OCI-LY1 (cell line): ENCODE measurements around the gene GIMD1.

Experiments
- H2AFZ ChIP-seq: fragments of 200-600 bp; sonication (generic), shearing (Covaris generic); 2 replicates; pipeline ENCODE4 v1.6.0; 2014; ENCODE audit warnings: antibody characterized with exemption, mild to moderate bottlenecking, low read length
- H3F3A ChIP-seq: fragments of 200-600 bp; sonication (generic), shearing (Covaris generic); 2 replicates; pipeline ENCODE4 v1.6.0; 2014; ENCODE audit warnings: mild to moderate bottlenecking, antibody characterized with exemption, low read length, moderate library complexity; ENCODE audit not compliant: insufficient read depth
- H3K27ac ChIP-seq: fragments of 200-600 bp; sonication (generic); 2 replicates; pipeline ENCODE4 v1.5.1; 2014; ENCODE audit warnings: low read length, mixed run types, mild to moderate bottlenecking, low read depth; ENCODE audit not compliant: poor library complexity, severe bottlenecking
- H3K27me3 ChIP-seq: fragments of 200-600 bp; sonication (generic); 2 replicates; pipeline ENCODE4 v1.6.0; 2014; ENCODE audit warnings: antibody characterized with exemption, mild to moderate bottlenecking, low read length, moderate library complexity; ENCODE audit not compliant: insufficient read depth
- H3K36me3 ChIP-seq: fragments of 200-600 bp; sonication (generic); 2 replicates; pipeline ENCODE4 v1.6.1; 2014; ENCODE audit warnings: mild to moderate bottlenecking, antibody characterized with exemption, low read length, moderate library complexity, mixed read lengths; ENCODE audit not compliant: insufficient read depth
- H3K4me1 ChIP-seq: fragments of 200-600 bp; sonication (generic); 2 replicates; pipeline ENCODE4 v1.5.1; 2014; ENCODE audit warnings: mild to moderate bottlenecking, low read length, moderate library complexity; ENCODE audit not compliant: insufficient read depth, severe bottlenecking
- H3K4me2 ChIP-seq: fragments of 200-600 bp; sonication (generic), shearing (Covaris generic); 2 replicates; pipeline ENCODE4 v1.6.1; 2014; ENCODE audit warnings: low read length
- H3K4me3 ChIP-seq: fragments of 200-600 bp; sonication (generic); 2 replicates; pipeline ENCODE4 v1.5.1; 2014; ENCODE audit warnings: low read length, low read depth, mild to moderate bottlenecking, mixed read lengths; ENCODE audit not compliant: poor library complexity, severe bottlenecking
- H3K79me2 ChIP-seq: fragments of 200-600 bp; shearing (Covaris generic); 2 replicates; pipeline ENCODE4 v1.6.1; 2016; ENCODE audit warnings: mixed run types, low read length, mixed read lengths; ENCODE audit not compliant: insufficient read depth
- H3K9ac ChIP-seq: fragments of 200-600 bp; sonication (generic), shearing (Covaris generic); 2 replicates; pipeline ENCODE4 v1.6.1; 2014; ENCODE audit warnings: mild to moderate bottlenecking, low read length, mixed read lengths
- H3K9me2 ChIP-seq: fragments of 200-600 bp; sonication (generic), shearing (Covaris generic); 2 replicates; pipeline ENCODE4 v1.6.1; 2014; ENCODE audit warnings: low read depth, mild to moderate bottlenecking, low read length, mixed read lengths
- H3K9me3 ChIP-seq: fragments of 200-600 bp; shearing (Covaris generic); 2 replicates; pipeline ENCODE4 v1.6.1; 2014; ENCODE audit warnings: low read length, mixed read lengths
- H4K20me1 ChIP-seq: fragments of 200-600 bp; sonication (generic), shearing (Covaris generic); 2 replicates; pipeline ENCODE4 v1.6.0; 2016; ENCODE audit warnings: mild to moderate bottlenecking, low read length; ENCODE audit not compliant: insufficient read depth
- CTCF ChIP-seq: fragments of 200-600 bp; sonication (generic), shearing (Covaris generic); IDR thresholded peaks from 2 replicates; pipeline ENCODE4 v1.5.1; 2017; ENCODE audit warnings: mild to moderate bottlenecking, antibody characterized with exemption, low read length, moderate library complexity, mixed read lengths
- EZH2 ChIP-seq: fragments of 200-600 bp; sonication (generic), shearing (Covaris generic); IDR thresholded peaks from 2 replicates; pipeline ENCODE4 v1.8.0; 2017; ENCODE audit warnings: borderline replicate concordance, mixed run types, mild to moderate bottlenecking, antibody characterized with exemption, low read length, moderate library complexity, mixed read lengths

The GIMD1 gene

DNA sequence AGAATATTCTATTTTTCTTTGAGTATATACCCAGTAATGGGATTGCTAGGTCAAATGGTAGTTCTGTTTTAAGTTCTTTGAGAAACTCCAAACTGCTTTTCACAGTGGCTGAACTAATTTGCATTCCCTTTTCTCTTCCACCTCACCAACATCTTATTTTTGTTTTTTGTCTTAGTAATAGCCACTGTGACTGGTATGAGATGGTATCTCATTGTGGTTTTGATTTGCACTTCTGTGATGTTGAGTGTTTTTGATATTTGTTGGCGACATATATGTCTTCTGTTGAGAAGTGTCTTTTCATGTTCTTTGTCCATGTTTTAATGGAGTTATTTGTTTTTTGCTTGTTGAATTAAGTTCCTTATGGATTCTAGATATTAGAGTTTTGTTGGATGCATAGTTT lies 27.8 kb downstream of the GIMD1 start:
- no peaks in the 10 kb centered on the region for H3F3A ChIP-seq
- H3K4me3 ChIP-seq = no peak overlapping the region
- no peak overlapping the region for H3K27ac ChIP-seq
- no peak for TF ChIP-seq CTCF
- peaks cover 61% of the 10 kb centered on the region for H3K36me3 ChIP-seq
- no peak overlapping the region for H3K4me2 ChIP-seq
- H3K4me1 ChIP-seq = no peaks in the 10 kb centered on the region
- H3K9me3 ChIP-seq = no peaks in the 10 kb centered on the region
- no peak overlapping the region for H2AFZ ChIP-seq
- peaks cover 13% of the 10 kb centered on the region for H3K79me2 ChIP-seq
- H4K20me1 ChIP-seq = no peaks in the 10 kb centered on the region
- no peaks in the 10 kb centered on the region for H3K9me2 ChIP-seq
- no peaks in the 10 kb centered on the region for H3K27me3 ChIP-seq
- H3K9ac ChIP-seq = no peak overlapping the region

DNA sequence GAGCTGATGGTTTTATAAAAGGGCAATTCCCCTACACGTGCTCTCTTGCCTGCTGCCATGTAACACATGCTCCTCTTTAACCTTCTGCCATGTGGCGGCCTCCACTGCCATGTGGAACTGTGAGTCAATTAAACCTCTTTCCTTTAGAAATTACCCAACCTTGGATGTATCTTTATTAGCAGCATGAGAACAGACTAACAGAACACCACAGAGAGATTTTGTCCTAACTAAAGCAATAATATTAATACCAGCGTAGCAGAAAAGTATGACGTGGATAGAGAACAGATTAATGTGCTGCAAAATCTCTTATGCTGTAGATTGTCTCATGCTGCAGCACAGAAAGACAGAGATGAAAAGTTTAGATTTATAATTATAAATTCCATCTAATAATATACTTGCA lies 29.1 kb downstream of the GIMD1 start:
- no peaks in the 10 kb centered on the region for H3K27me3 ChIP-seq
- H3K36me3 ChIP-seq = peaks cover 72% of the 10 kb centered on the region
- no peaks in the 10 kb centered on the region for H4K20me1 ChIP-seq
- no peak overlapping the region for H3K4me2 ChIP-seq
- H3K9me3 ChIP-seq = no peaks in the 10 kb centered on the region
- no peak overlapping the region for H2AFZ ChIP-seq
- H3K9me2 ChIP-seq = no peaks in the 10 kb centered on the region
- H3F3A ChIP-seq = no peaks in the 10 kb centered on the region
- TF ChIP-seq EZH2 = no peak
- no peak for TF ChIP-seq CTCF
- no peaks in the 10 kb centered on the region for H3K4me1 ChIP-seq
- H3K4me3 ChIP-seq = no peak overlapping the region
- H3K79me2 ChIP-seq = peaks cover 13% of the 10 kb centered on the region
- no peak overlapping the region for H3K27ac ChIP-seq
- no peak overlapping the region for H3K9ac ChIP-seq

GRCh38 chr4:106338671-106339070 lies 29.9 kb downstream of the GIMD1 start:
- no peak overlapping the region for H3K27ac ChIP-seq
- no peaks in the 10 kb centered on the region for H3K9me3 ChIP-seq
- H3K27me3 ChIP-seq = no peaks in the 10 kb centered on the region
- H3K79me2 ChIP-seq = peaks cover 13% of the 10 kb centered on the region
- H3K4me1 ChIP-seq = no peaks in the 10 kb centered on the region
- no peaks in the 10 kb centered on the region for H3K9me2 ChIP-seq
- no peak overlapping the region for H3K9ac ChIP-seq
- no peak overlapping the region for H3K4me2 ChIP-seq
- H3K4me3 ChIP-seq = no peak overlapping the region
- no peaks in the 10 kb centered on the region for H3F3A ChIP-seq
- no peak for TF ChIP-seq CTCF
- no peak for TF ChIP-seq EZH2
- H3K36me3 ChIP-seq = peaks cover 76% of the 10 kb centered on the region
- H4K20me1 ChIP-seq = no peaks in the 10 kb centered on the region
- H2AFZ ChIP-seq = no peak overlapping the region
